SK-N-SH (cell line): ENCODE data around the gene IFNLR1. TPM values are rescaled to one million over a fixed set of nuclear protein-coding genes. Genes with fewer than 3 reads are reported as not detected.

Experiments
- CTCF ChIA-PET: fragments of 300-600, 350-600 bp; formaldehyde crosslinking; extraction: SDS; loops from one replicate; lab custom pipeline; 2021; lab: Yijun Ruan, JAX
- POLR2A ChIA-PET: fragments of 350-600 bp; sonication (Branson Sonifier 250); formaldehyde crosslinking; extraction: SDS; loops from one replicate; lab custom pipeline; 2020; ENCODE audit warnings: antibody characterized with exemption, inconsistent platforms; lab: Yijun Ruan, JAX
- DNase-seq: peaks from one replicate; pipeline ENCODE4 v3.0.0; 2012
- H2AFZ ChIP-seq: fragments of 200-600 bp; sonication (generic); 2 replicates; pipeline ENCODE4 v1.8.1; 2016; ENCODE audit warnings: antibody characterized with exemption, mild to moderate bottlenecking, low read depth
- H3F3A ChIP-seq: fragments of 200-600 bp; sonication (generic); replicated peaks from 2 replicates; pipeline ENCODE3; 2016; ENCODE audit warnings: antibody characterized with exemption, mild to moderate bottlenecking; ENCODE audit not compliant: insufficient read depth
- H3K27ac ChIP-seq, 2 experiments: fragments of 200-500 bp in 1 of 2; fragments of 200-600 bp in 1 of 2; sonication (Bioruptor generic) in 1 of 2; sonication (generic), shearing (Covaris generic) in 1 of 2; 2 replicates each; pipeline versions ENCODE4 v1.5.1 to v1.6.1; 2014 to 2016; ENCODE audit warnings: low read depth in 2 of 2, inconsistent platforms in 1 of 2, low read length in 1 of 2, mild to moderate bottlenecking in 1 of 2, mixed read lengths in 1 of 2
- H3K27me3 ChIP-seq: fragments of 200-600 bp; sonication (generic), shearing (Covaris generic); 2 replicates; pipeline ENCODE4 v1.6.1; 2016; ENCODE audit warnings: mixed run types; ENCODE audit not compliant: insufficient read depth
- H3K36me3 ChIP-seq, 2 experiments: fragments of 200-500 bp in 1 of 2; fragments of 200-600 bp in 1 of 2; sonication (Bioruptor generic) in 1 of 2; sonication (generic) in 1 of 2; replicated peaks in 1 of 2; 2 replicates each; pipeline versions ENCODE3 to v1.5.1; 2014 to 2016; ENCODE audit warnings: low read length in 1 of 2, mild to moderate bottlenecking in 1 of 2; ENCODE audit not compliant: insufficient read depth in 2 of 2, control insufficient read depth in 1 of 2
- H3K4me1 ChIP-seq, 2 experiments: fragments of 200-500 bp in 1 of 2; fragments of 200-600 bp in 1 of 2; sonication (Bioruptor generic) in 1 of 2; sonication (generic), shearing (Covaris generic) in 1 of 2; 2 replicates each; pipeline versions ENCODE4 v1.5.1 to v1.6.1; 2014 to 2016; ENCODE audit warnings: low read depth in 1 of 2, low read length in 1 of 2, mixed run types in 1 of 2; ENCODE audit not compliant: insufficient read depth in 2 of 2, control insufficient read depth in 1 of 2
- H3K4me2 ChIP-seq: fragments of 200-600 bp; sonication (generic), shearing (Covaris generic); 2 replicates; pipeline ENCODE4 v1.6.1; 2017; ENCODE audit warnings: mixed run types
- H3K4me3 ChIP-seq, 2 experiments: fragments of 200-500 bp in 1 of 2; fragments of 200-600 bp in 1 of 2; sonication (Bioruptor generic) in 1 of 2; sonication (generic), shearing (Covaris generic) in 1 of 2; 2 replicates each; pipeline versions ENCODE4 v1.5.1 to v1.8.1; 2014 to 2016; ENCODE audit warnings: low read depth in 2 of 2, inconsistent platforms in 1 of 2, low read length in 1 of 2, mild to moderate bottlenecking in 1 of 2, mixed read lengths in 1 of 2, moderate library complexity in 1 of 2
- H3K79me2 ChIP-seq: fragments of 200-600 bp; sonication (generic); 2 replicates; pipeline ENCODE4 v1.8.1; 2017; ENCODE audit warnings: mild to moderate bottlenecking; ENCODE audit not compliant: insufficient read depth
- H3K9ac ChIP-seq: fragments of 200-600 bp; sonication (generic); 2 replicates; pipeline ENCODE4 v1.6.1; 2017; ENCODE audit warnings: mixed run types
- H3K9me2 ChIP-seq: fragments of 200-600 bp; sonication (generic); 2 replicates; pipeline ENCODE4 v1.6.1; 2017; ENCODE audit warnings: mixed run types
- H3K9me3 ChIP-seq: fragments of 200-600 bp; sonication (generic); 2 replicates; pipeline ENCODE4 v1.6.1; 2017; ENCODE audit warnings: mixed run types, mild to moderate bottlenecking, moderate library complexity
- H4K20me1 ChIP-seq: fragments of 200-600 bp; sonication (generic); 2 replicates; pipeline ENCODE4 v1.6.1; 2017; ENCODE audit warnings: mild to moderate bottlenecking, mixed run types; ENCODE audit not compliant: insufficient read depth
- CHD2 ChIP-seq: fragments of 150-350 bp; IDR thresholded peaks from 2 replicates; pipeline ENCODE4 v1.6.1; 2018; ENCODE audit warnings: low read length; ENCODE audit not compliant: partially characterized antibody
- EP300 ChIP-seq, 2 experiments: IDR thresholded peaks; 2 replicates each; pipeline versions ENCODE4 v1.4.0 to v1.6.1; 2012; ENCODE audit warnings: borderline replicate concordance in 1 of 2, low read depth in 1 of 2, low read length in 1 of 2
- FOXJ3 ChIP-seq: sonication (generic); formaldehyde crosslinking; IDR thresholded peaks from 2 replicates; pipeline ENCODE4 v1.5.1; 2020; ENCODE audit warnings: mild to moderate bottlenecking, missing genetic modification reagents
- GABPA ChIP-seq: IDR thresholded peaks from 2 replicates; pipeline ENCODE4 v1.4.0; 2012; ENCODE audit warnings: low read depth, mild to moderate bottlenecking
- IRF3 ChIP-seq: fragments of 150-350 bp; IDR thresholded peaks from 2 replicates; pipeline ENCODE4 v1.6.1; 2016; ENCODE audit warnings: mild to moderate bottlenecking, low read depth, low read length
- JUND ChIP-seq: IDR thresholded peaks from 2 replicates; pipeline ENCODE4 v1.4.0; 2012
- MXI1 ChIP-seq: IDR thresholded peaks from 2 replicates; pipeline ENCODE4 v1.6.1; 2012; ENCODE audit warnings: mild to moderate bottlenecking, low read depth, low read length, improper control_type of control experiment
- NFIC ChIP-seq: IDR thresholded peaks from 2 replicates; pipeline ENCODE4 v1.4.0; 2012; ENCODE audit warnings: borderline replicate concordance
- NRF1 ChIP-seq: IDR thresholded peaks from 2 replicates; pipeline ENCODE4 v1.6.1; 2012; ENCODE audit warnings: low read depth, mild to moderate bottlenecking, low read length
- POLR2AphosphoS5 ChIP-seq: IDR thresholded peaks from 2 replicates; pipeline ENCODE4 v1.6.1; 2012; ENCODE audit warnings: low read depth, low read length
- RAD21 ChIP-seq: IDR thresholded peaks from 2 replicates; pipeline ENCODE4 v1.6.1; 2012; ENCODE audit warnings: mild to moderate bottlenecking, low read length
- RFX5 ChIP-seq: IDR thresholded peaks from 2 replicates; pipeline ENCODE4 v1.6.1; 2012; ENCODE audit warnings: mild to moderate bottlenecking, improper control_type of control experiment, low read length
- RXRA ChIP-seq: IDR thresholded peaks from 2 replicates; pipeline ENCODE4 v1.4.0; 2012; ENCODE audit warnings: low read depth, mild to moderate bottlenecking, borderline replicate concordance
- TAF1 ChIP-seq: IDR thresholded peaks from 2 replicates; pipeline ENCODE4 v1.6.1; 2012; ENCODE audit warnings: low read depth, mild to moderate bottlenecking, low read length, moderate library complexity, borderline replicate concordance
- TCF12 ChIP-seq: IDR thresholded peaks from 2 replicates; pipeline ENCODE4 v1.4.0; 2012
- TEAD4 ChIP-seq: IDR thresholded peaks from 2 replicates; pipeline ENCODE4 v1.4.0; 2012; ENCODE audit warnings: mild to moderate bottlenecking, borderline replicate concordance; ENCODE audit not compliant: insufficient read depth
- USF1 ChIP-seq: IDR thresholded peaks from 2 replicates; pipeline ENCODE4 v1.4.0; 2012; ENCODE audit warnings: low read depth, borderline replicate concordance
- YY1 ChIP-seq: IDR thresholded peaks from 2 replicates; pipeline ENCODE4 v1.4.0; 2012; ENCODE audit warnings: low read depth, mild to moderate bottlenecking
- WGBS: methylation state at CpG from one replicate; pipeline ENCODE4 v1.1.6; 2017; ENCODE audit warnings: low lambda C conversion rate; 5-methylcytosine and 5-hydroxymethylcytosine counted together
- polyA plus RNA-seq, 3 experiments: library from polyadenylated mRNA; depleted of rRNA; stranded (reverse); fragments of >200 nt; gene quantifications; 2 replicates each; pipeline ENCODE4 v1.2.3, GENCODE V29; 2012
- TF ChIP-seq, protein P1 (sequence below): fragments of 150-350 bp; IDR thresholded peaks from 2 replicates; pipeline ENCODE4 v1.6.1; 2017; ENCODE audit warnings: antibody characterized with exemption, low read length, low read depth, borderline replicate concordance

IFNLR1 gene
- polyA plus RNA-seq, 1 of the 3 experiments (the other 2 are of a cell fraction), result 0.30 TPM

GRCh38 chr1:24205345-24206082, 18.4 kb upstream of the IFNLR1 start:
- Histone ChIP-seq H3K27me3 (no peaks in the 10 kb centered on the region; the same call in 1 of the 2 replicates), H3K4me1 (peaks cover 0 to 5% of the 10 kb centered on the region in 2 experiments; a peak in 1 of 4 replicates), H3K9ac (no peak overlapping the region), H3K4me2 (no peak overlapping the region), H3K9me3 (no peaks in the 10 kb centered on the region), H3K27ac (no peak overlapping the region), H3K4me3 (no peak overlapping the region), H4K20me1 (no peaks in the 10 kb centered on the region), H3F3A (no peaks in the 10 kb centered on the region), H3K36me3 (no peaks in the 10 kb centered on the region), H2AFZ (no peak overlapping the region), H3K79me2 (no peaks in the 10 kb centered on the region), H3K9me2 (no peaks in the 10 kb centered on the region)
- DNase-seq, result no peak
- TF ChIP-seq TAF1 (no peak), RAD21 (no peak), FOXJ3 (CRISPR knock-in tag) (no peak), IRF3 (no peak), YY1 (no peak), CHD2 (no peak)
- ChIA-PET CTCF (interaction anchor here (0.9 to 9.0 kb wide), 7 partner anchors 113 to 430 kb away, joined by 3 to 135 read pairs (median 3); partner anchors contain the start of gene NIPAL3), POLR2A (no interaction called here)
- WGBS, result 58% methylated on average over 7 of the region's 8 CpGs

DNA sequence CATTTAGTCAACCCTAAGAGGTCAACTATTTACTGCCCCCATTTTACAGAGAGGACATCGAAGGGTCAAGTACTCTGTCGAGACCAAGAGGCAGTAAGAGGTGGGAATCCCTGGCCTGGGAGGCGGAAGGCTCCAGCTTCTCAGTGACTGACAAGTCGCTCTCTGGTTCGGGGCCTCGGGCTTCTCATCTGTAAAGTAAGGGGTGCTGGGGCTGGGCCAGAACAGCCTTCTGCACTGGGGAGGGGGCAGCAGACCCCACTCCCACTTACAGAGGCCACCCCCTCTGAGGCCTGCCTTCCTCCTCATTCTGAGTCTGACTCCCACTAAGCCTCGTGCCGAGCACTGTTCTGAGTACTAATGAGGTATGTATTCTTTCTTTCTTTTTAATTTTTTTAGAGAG, 17.0 kb upstream of the IFNLR1 start:
- H3K4me1 ChIP-seq, result peaks cover 0 to 7% of the 10 kb centered on the region in 2 experiments; a peak in 1 of 4 replicates
- H3K27me3 ChIP-seq, result no peaks in the 10 kb centered on the region; the same call in 1 of the 2 replicates
- H2AFZ ChIP-seq, result no peak overlapping the region
- ChIA-PET POLR2A (no interaction called here), CTCF (interaction anchor here (0.9 to 9.0 kb wide), 5 partner anchors 54 to 383 kb away, joined by 3 to 135 read pairs (median 3); no protein-coding TSS in a partner anchor)
- H3K4me3 ChIP-seq, result no peak overlapping the region
- no peaks in the 10 kb centered on the region for H3K36me3 ChIP-seq
- no peaks in the 10 kb centered on the region for H3K9me2 ChIP-seq
- WGBS, result 97% methylated on average over 7 of the region's 8 CpGs
- no peak for DNase-seq
- H3K9me3 ChIP-seq, result no peaks in the 10 kb centered on the region
- no peaks in the 10 kb centered on the region for H4K20me1 ChIP-seq
- H3K9ac ChIP-seq, result no peak overlapping the region
- H3K4me2 ChIP-seq, result no peak overlapping the region
- no peak overlapping the region for H3K27ac ChIP-seq
- H3F3A ChIP-seq, result no peaks in the 10 kb centered on the region
- no peaks in the 10 kb centered on the region for H3K79me2 ChIP-seq
- TF ChIP-seq POLR2AphosphoS5 (no peak), IRF3 (no peak), EP300 (IDR thresholded peaks at IDR 0.05; ENCODE audit: borderline replicate concordance in 1 of 2, low read depth in 1 of 2, low read length in 1 of 2) (no peak), FOXJ3 (CRISPR knock-in tag) (no peak), NRF1 (no peak), USF1 (no peak), JUND (no peak), NFIC (no peak), TAF1 (no peak), MXI1 (no peak), RXRA (no peak), RFX5 (no peak), GABPA (no peak), TCF12 (no peak), TEAD4 (no peak)
- TF ChIP-seq, protein P1, sequence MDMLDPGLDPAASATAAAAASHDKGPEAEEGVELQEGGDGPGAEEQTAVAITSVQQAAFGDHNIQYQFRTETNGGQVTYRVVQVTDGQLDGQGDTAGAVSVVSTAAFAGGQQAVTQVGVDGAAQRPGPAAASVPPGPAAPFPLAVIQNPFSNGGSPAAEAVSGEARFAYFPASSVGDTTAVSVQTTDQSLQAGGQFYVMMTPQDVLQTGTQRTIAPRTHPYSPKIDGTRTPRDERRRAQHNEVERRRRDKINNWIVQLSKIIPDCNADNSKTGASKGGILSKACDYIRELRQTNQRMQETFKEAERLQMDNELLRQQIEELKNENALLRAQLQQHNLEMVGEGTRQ, result no peak
